Endometrial microvascular endothelial cells (primary cell): ENCODE results near the gene SGO1. TPM values are rescaled to one million over a fixed set of nuclear protein-coding genes. Genes with fewer than 3 reads are reported as not detected.
"Not testable (repeated sequence)": the region's sequence is repeated elsewhere in the genome, so short reads cannot be mapped to it uniquely, and the experiment has no call there.

ENCODE experiments used
- in situ Hi-C: cut with HindIII; loops from 2 replicates; pipeline ENCODE4 v1.10.0; 2017; ENCODE audit warnings: low sequenced_read_pairs, low pct_unique_long_range_greater_than_20kb; ENCODE audit errors: inconsistent ontology term
- total RNA-seq: library from RNA; depleted of rRNA; stranded (reverse); fragments of >200 nt; gene quantifications from one replicate; pipeline ENCODE4 v1.2.3, GENCODE V29; 2015; ENCODE audit errors: inconsistent ontology term

The SGO1 gene
- total RNA-seq, result 19.7 TPM

DNA sequence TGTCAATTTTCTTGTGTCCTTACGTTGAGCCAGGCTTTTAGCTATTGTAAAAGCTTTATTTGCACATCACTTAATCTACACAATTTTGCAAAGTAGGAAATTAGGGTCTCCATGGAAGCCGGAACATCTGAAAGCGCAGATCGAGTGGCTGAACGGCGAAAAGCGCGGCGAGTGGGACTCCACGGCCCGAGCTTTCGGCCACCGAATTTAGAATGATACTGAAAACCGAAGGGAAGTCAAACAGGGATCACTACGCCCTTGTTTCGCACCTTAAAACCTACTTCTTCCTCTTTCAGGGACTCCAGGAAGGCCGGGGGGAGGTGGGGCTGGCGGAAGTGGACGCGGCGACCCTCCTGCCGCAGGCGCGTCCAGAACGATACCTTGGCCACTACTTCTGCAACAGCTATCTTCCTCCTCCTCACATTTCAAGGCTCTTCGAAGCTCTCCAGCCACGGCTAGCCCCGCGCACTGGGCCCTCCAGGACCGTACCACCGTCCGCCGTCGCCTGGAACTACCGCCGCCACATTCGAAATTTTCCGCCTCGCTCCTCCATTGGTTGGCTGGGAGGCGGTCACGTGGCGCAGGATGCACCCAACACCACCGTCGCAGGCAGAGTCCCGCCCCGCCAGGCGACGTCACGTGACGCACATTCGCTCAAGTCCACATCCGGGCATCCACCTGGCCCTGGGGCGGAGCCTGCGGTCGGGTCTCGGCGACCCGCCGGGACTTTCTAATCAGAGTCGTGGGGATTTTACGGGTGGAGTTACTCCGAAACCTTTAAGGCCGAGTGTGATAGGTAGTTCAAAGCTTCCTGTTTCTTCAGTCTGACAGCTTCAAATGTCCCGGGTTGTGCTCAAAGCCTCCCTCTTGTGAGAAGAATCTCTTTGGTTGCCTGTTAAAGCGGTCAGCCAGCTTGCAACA lies at the start of gene SGO1:
TSS of gene SGO1 (minus strand) at position 528 of the 921 bp plus-strand sequence. CDS start 2,179 bp downstream, outside the sequence.
- in situ Hi-C loops, result loop anchor here (25.0 kb wide), 2 partner anchors 224 to 299 kb away; no protein-coding TSS in a partner anchor

DNA sequence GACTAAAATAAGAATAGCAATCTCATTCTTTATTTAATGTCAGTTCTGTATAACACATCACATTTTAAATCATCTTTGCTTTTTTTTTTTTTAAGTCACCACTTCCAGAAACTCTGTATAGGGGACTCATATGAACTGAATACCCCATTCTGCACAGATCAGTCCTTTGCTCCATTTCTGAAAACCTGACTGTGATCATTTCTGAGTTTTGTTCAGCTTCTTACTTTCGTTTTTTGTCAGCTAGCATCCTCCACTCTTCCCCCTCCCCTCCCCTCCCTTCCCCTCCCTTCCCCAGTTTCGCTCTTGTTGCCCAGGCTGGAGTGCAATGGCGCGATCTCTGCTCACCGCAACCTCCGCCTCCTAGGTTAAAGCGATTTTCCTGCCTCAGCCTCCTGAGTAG lies 49.8 kb upstream of the SGO1 start:
- in situ Hi-C loops, result no loop called here

DNA sequence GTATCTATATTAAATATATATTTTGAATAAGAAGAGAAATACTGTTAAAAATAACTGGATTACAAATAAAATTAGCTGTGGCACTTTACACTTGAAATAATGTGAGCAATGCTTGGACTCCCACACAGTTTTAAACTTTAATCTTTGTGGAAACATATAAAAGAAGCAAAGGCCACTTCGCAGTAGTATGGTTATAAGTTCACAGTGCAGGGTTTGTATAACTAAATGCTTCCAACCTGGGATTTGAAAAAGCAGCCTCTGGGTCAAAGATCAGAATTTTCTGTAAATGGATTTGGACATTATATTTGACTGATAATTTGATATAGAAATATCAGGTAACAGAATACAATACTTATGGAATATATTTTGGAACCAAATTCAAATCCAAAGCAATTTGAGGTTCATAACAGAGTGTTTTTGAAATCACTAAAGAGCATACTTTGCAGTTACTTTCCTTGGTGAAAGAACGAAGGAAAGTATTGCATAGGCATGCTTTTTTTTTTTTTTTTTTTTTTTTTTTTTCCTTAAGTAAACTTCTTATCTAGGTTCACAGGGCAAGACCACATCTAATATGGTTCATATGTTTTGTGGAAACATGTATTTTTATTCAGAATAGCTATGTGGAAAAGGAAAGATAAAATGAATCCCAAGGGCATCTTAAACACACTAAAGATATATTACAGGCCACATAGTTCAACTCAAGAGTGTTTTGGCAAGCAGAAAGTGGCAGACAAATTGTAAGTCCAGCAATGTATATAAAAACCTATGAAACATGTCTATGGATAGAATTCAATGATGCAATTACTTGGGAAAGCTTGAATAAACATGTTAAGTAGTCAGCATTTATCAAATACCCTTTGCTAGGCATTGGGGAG lies 47.1 kb upstream of the SGO1 start:
- in situ Hi-C loops, result no loop called here

DNA sequence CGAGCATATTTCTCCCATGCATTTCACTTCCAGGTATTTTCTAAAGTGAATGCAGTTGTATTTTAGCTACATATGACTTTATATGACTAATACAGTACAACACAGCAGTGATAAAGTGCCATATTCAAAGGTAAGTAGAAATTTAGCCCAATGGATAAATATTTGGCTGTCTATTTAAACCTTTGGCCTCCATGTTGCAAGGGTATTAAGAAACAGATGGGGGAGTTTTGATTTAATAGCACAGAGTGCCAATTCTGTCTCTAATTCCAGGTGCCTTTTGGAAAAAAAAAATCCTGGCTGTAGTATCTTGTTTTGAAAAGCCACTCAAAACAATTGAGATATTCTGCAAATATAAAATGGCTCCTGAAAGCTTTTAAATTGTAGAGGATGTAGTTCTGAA lies 44.9 kb upstream of the SGO1 start:
- in situ Hi-C loops, result no loop called here

DNA sequence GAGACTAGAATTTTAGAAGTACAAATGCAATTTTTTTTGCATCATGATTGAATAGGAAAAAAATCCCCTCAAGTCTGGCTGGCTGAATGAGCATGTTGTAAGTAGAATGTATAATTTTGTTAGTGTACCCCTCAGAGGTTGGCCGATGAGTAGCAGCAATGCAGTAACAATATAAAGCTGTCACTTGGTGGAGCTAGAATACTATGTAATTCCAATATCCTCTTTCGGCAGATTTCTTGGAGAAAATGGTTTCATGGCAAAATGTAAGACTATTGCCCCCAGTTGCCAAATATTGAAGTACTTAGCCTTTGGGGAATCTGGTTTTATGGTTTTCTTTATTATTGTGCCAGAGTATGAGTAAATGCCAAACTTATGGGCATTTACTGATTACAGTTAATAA lies 39.8 kb upstream of the SGO1 start:
- in situ Hi-C loops, result no loop called here

DNA sequence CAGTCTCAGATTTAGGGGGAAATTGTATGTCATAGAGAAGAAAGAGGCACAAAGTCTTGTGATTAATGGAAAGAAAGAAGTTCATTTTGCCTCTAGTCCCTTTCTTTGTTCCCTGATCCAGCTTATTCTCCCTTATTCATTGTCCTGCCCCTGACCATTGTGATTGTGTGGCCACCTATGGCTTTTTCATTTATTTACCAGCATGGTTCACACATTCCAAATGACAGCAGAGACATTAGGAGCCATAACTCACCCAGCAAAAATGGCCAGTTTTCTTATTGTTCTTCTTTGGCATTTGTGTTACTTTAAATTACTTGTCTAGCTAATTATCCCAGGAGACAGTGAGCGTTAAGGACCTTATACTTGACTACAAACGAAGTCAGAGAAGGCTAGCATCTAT lies 36.3 kb upstream of the SGO1 start:
- in situ Hi-C loops, result no loop called here

DNA sequence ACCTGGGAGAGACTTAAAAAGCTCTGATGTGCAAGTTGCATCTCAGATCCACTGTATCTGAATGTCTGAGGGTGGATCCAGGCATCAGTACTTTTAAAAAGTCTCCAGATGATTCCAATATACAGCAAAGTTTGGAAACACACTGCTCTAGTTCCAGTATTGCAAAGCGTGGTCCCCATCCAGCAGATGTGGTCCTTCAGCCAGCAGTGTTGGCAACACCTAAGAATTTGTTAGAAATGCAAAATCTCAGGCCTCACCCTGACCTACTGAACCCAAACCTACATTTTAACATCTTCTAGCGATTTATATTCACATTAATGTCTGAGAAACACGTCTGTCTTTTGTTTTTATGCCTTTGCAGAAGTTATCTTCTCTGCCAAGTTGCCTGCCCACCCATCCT lies 32.2 kb upstream of the SGO1 start:
- in situ Hi-C loops, result no loop called here

DNA sequence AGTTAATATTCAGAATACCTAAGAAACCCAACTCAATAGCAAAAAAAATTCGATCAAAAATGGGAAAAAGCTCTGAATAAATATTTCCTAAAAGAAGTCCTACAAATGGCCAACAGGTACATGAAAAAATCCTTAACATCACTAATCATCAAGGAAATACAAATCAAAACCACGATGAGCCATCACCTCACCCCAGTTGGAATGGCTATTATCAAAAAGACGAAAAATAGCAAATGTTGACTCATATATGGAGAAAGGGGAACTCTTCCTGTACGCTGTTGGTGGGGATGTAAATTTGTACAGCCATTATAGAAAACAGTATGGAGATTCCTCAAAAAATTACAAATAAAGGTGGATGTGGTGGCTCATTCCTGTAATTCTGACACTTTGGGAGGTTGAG lies 29.6 kb upstream of the SGO1 start:
- in situ Hi-C loops, result no loop called here

DNA sequence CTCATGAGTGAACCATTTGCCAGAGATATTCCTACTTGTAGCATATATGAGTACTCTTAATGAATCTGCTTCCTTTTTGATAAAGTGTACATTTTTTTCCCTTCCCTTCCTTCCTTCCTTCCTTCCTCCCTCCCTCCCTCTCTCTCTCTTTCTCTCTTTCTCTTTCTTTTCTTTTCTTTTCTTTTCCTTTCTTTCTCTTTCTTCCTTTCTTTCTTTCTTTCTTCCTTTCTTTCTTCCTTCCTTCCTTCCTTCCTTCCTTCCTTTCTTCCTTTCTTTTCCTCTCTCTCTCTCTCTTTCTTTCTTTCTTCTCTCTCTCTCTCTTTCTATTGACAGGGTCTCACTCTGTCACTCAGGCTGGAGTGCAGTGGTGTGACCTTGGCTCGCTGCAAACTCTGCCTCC lies 27.5 kb upstream of the SGO1 start:
- in situ Hi-C loops, result not testable (repeated sequence)

DNA sequence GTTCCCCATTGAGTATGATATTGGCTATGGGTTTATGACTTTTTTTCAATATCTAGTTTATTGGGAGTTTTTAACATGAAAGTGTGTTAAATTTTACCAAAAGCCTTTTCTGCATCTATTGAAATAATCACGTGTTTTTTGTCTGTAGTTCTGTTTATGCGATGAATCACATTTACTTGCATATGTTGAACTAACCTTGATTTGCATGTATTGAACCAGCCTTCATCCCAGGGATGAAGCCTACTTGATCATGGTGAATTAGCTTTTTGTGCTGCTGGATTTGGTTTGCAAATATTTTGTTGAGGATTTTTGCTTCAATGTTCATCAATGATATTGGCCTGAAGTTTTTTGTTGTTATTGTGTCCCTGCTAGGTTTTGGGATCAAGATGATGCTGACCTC lies 21.9 kb upstream of the SGO1 start:
- in situ Hi-C loops, result not testable (repeated sequence)

DNA sequence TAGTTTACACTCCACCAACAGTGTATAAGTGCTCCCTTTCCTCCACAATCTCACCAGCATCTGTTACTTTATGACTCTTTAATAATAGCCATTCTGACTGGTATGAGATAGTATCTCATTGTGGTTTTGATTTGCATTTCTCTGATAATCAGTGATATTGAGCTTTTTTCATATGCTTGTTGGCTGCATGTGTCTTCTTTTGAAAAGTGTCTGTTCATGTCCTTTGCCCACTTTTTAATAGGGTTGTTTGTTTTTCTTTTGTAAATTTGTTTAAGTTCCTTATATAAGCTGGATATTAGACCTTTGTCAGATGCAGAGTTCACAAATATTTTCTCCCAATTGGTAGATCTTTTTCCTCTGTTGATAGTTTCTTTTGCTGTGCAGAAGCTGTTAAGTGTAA lies 19.9 kb upstream of the SGO1 start:
- in situ Hi-C loops, result not testable (repeated sequence)

DNA sequence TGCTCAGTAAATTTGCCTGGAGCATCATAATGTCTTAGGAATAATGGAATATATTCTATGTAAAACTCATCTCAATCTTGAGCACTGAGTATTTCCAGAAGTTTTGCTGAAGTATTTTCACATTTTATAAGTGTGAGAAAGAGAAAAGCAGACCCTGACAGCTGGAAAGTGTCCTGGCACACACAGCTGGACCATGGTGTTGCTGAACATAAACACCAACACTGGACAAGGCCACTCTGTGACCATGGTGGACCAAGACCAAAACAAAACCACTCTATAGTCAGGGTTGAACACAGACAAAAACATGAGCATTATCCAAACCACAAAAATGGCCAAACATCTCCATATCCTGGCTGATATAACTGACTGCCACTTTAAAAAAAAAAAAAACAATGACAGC lies 15.1 kb upstream of the SGO1 start:
- in situ Hi-C loops, result no loop called here

DNA sequence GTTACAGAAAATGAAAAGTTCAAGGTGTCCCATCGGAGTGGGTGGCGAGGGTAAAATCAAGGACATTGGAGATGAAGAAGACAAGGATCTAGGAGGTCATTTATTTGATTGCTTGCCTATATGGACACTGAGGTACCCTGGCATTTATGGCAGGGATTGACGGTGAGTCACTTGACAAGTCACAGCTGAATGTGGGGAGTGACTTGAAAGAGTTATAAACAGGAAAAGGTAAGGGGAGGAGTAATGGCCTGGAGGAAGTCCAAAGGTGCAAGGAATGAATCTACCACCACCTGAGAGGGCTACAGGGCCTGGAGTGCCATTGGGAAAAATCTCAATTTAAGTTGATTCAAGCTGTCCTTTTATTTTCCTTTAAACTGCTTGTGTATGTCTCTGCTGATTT lies 11.8 kb upstream of the SGO1 start:
- in situ Hi-C loops, result loop anchor here (25.0 kb wide), 2 partner anchors 235 to 310 kb away; no protein-coding TSS in a partner anchor

DNA sequence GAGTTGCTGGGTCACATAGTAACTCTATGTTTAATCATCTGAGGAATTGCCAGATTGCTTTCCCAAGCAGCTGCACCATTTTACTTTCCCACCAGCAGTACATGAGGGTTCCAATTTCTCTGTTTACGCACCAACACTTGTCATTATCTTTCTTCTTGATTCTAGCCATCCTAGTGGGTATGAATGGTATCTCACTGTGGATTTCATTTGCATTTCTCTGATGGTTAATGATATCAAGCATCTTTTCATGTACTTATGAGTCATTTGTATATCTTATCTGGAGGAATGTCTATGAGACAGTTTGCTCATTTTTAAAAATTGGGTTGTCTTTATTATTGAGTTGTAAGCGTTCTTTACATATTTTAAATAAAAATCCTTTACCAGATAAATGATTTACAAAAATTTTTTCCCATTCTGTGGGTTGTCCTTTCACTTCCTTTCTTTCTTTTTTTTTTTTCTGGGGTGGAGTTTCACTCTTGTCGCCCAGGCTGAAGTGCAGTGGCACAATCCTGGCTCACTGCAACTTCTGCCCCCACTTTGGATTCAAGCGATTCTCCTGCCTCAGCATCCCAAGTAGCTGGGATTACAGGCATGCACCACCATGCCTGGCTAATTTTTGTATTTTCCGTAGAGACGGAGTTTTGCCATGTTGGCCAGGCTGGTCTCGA lies 8.9 kb upstream of the SGO1 start:
- in situ Hi-C loops, result loop anchor here (25.0 kb wide), 2 partner anchors 233 to 308 kb away; no protein-coding TSS in a partner anchor

DNA sequence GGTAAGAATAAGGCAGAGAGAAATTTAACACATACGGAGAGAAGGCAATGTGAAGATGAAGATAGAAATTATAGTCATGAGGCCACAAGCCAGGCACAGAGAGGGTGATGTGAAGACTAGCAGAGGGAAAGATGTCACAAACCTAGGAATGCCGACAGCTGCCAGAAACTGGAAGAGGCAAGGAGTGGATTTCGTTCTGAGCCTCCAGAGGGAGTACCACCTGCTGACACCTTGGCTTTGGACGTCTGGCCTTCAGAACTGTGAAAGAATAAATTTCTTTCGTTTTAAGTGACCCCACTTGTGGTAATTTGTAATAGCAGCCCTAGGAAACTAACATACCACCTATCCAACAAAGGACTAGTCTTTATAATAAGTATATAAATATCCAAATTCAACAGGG lies 5.0 kb upstream of the SGO1 start:
- in situ Hi-C loops, result loop anchor here (25.0 kb wide), 2 partner anchors 229 to 304 kb away; no protein-coding TSS in a partner anchor

DNA sequence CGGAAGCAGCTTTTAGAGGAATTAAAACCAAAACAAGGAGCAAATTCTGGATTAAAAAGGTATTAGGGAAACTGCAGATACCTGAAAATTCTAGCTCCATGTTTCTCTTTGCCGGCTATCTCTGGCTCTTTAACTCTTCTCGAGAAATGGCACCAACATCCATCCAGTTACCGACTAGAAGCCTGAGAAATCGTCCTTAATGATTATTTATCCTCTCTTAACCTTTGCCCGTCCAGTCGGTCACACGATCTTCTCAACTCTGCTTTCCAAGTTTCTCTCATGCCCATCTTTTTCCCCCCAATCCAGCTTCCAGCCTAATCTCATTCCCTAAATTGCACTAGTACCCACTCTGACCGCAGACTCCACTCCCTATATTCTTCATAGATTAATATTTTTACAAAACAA lies 596 bp upstream of the SGO1 start:
- in situ Hi-C loops, result loop anchor here (25.0 kb wide), 2 partner anchors 224 to 299 kb away; no protein-coding TSS in a partner anchor

DNA sequence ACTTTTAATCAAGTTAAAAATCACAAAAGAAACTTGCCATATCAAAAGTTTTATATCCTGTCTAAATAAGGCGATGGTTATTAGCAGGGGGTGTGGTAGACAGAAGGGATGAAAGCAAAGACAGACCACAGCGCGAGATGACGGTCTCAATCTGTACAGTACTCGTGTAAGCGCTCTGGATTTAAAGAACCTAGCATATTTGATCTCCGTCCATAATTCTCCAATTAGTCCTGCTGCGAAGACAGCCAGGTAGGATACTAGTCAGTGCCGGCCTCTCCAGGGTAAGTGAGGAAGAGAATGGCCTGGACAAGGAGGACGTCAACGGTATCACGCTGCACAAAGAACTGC lies 701 bp downstream of the SGO1 start:
- in situ Hi-C loops, result loop anchor here (25.0 kb wide), 2 partner anchors 223 to 298 kb away; no protein-coding TSS in a partner anchor

DNA sequence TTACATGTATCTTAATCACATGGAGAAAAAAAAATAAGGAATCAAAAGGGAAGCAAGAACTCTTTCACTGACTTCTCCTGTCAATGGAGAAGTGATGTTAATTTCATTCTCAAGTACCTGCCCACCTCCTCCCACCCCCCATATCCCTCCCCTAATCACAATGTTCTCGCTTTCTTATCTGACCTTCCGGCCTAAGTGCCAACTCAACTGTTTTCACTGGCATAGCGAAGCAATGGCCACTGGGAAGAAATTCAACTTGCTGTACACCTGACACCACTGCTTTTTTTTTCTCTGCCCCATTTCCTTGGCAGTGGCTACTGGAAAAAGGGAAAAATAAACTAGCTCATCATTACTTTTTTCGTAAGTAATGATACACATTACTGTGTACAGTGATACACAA lies 3.8 kb downstream of the SGO1 start:
- in situ Hi-C loops, result loop anchor here (25.0 kb wide), 2 partner anchors 220 to 295 kb away; no protein-coding TSS in a partner anchor

DNA sequence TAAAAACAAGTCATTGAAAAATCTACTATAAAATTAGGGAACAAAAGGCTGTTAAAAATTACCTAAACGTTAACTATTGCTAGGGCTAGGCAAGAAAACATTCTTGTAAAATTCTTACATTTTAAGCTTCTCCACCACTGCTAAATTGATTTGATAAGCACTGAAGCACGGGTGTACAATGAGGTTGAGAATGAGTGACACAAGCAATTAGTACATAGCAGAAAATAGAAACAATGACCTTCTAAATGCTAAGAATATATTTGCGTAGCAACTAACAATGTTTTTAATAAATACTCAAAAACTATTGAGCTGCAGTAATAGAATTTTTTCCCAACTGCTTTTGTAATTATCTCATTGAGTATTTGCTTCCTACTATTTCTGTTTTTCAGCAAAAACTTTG lies 4.7 kb downstream of the SGO1 start:
- in situ Hi-C loops, result loop anchor here (25.0 kb wide), 2 partner anchors 219 to 294 kb away; no protein-coding TSS in a partner anchor
